BLaER1 treated with 17β-estradiol and CSF1 and Interleukin-3, amounts not matched to agents 10 nM and 100 nM (cell line): ENCODE results near the gene SELENOO.
A peak's percentile ranks its signal among the peaks of the same experiment; 100 is the strongest.

ENCODE experiments used
- H3K27ac ChIP-seq, 11 experiments: shearing (Covaris generic); formaldehyde crosslinking; 2 replicates each; pipeline ENCODE4 v1.8.1; 2022
- H3K27me3 ChIP-seq, 11 experiments: shearing (Covaris generic); formaldehyde crosslinking; 2 replicates each; pipeline ENCODE4 v1.8.1; 2022
- H3K36me3 ChIP-seq, 11 experiments: shearing (Covaris generic); formaldehyde crosslinking; 2 replicates each; pipeline ENCODE4 v1.8.1; 2022
- H3K4me1 ChIP-seq, 10 experiments: shearing (Covaris generic); formaldehyde crosslinking; 2 replicates each; pipeline ENCODE4 v1.8.1; 2022
- H3K4me2 ChIP-seq, 11 experiments: shearing (Covaris generic); formaldehyde crosslinking; 2 replicates each; pipeline ENCODE4 v1.8.1; 2022
- H3K4me3 ChIP-seq, 10 experiments: shearing (Covaris generic); formaldehyde crosslinking; 2 replicates each; pipeline ENCODE4 v1.8.1; 2022
- H3K9ac ChIP-seq, 11 experiments: shearing (Covaris generic); formaldehyde crosslinking; 2 replicates each; pipeline ENCODE4 v1.8.1; 2022
- H3K9me3 ChIP-seq, 11 experiments: shearing (Covaris generic); formaldehyde crosslinking; replicated peaks in 1 of 11; 2 replicates each; pipeline ENCODE4 v1.8.1; 2022
- H4K20me1 ChIP-seq, 11 experiments: shearing (Covaris generic); formaldehyde crosslinking; 2 replicates each; pipeline ENCODE4 v1.8.1; 2022
- Cebpa-rat ChIP-seq, 11 experiments: shearing (Covaris generic); IDR thresholded peaks; 2 replicates each; pipeline ENCODE4 v1.8.1; 2022

The SELENOO gene

GRCh38 chr22:50170453-50171318 is 30.1 kb upstream of the SELENOO start, which contains the start of gene PANX2:
TSS of gene PANX2 (plus strand) at chr22:50170731. CDS start at chr22:50170731, 0 bp downstream.
- H4K20me1 ChIP-seq: peaks cover 0 to 42% (median 12%) of the 10 kb centered on the region in 11 experiments; a peak in 13 of 22 replicates
- H3K9ac ChIP-seq: peak within 1 kb of the TSS in 8 of 11 experiments; percentile 49 to 73 (median 64); a peak in 13 of 22 replicates
- H3K4me2 ChIP-seq: peak within 1 kb of the TSS; percentile 61 to 87 (median 75)
- peak within 1 kb of the TSS; percentile 47 to 74 (median 60) for H3K4me3 ChIP-seq
- H3K4me1 ChIP-seq: peaks cover 19 to 46% (median 33%) of the 10 kb centered on the region in 10 experiments
- no peak for TF ChIP-seq Cebpa-rat (IDR thresholded peaks at IDR 0.05)
- peaks cover 0 to 11% (median 0%) of the 10 kb centered on the region in 11 experiments; a peak in 11 of 22 replicates for H3K9me3 ChIP-seq
- peak within 1 kb of the TSS in 7 of 11 experiments; percentile 30 to 58 (median 43); a peak in 8 of 22 replicates for H3K27ac ChIP-seq
- peaks cover 35 to 57% (median 51%) of the 10 kb centered on the region in 11 experiments for H3K27me3 ChIP-seq
- H3K36me3 ChIP-seq: no peaks in the 10 kb centered on the region

- Histone ChIP-seq H3K4me1 (peaks cover 19 to 54% (median 39%) of the 10 kb centered on the region in 10 experiments), H3K27me3 (peaks cover 35 to 57% (median 54%) of the 10 kb centered on the region in 11 experiments), H3K4me3 (no peak overlapping the region), H4K20me1 (peaks cover 0 to 49% (median 14%) of the 10 kb centered on the region in 11 experiments; a peak in 14 of 22 replicates), H3K9ac (no peak overlapping the region; a peak in 1 of 22 replicates), H3K36me3 (no peaks in the 10 kb centered on the region), H3K9me3 (peaks cover 0 to 3% (median 0%) of the 10 kb centered on the region in 11 experiments; a peak in 11 of 22 replicates), H3K27ac (no peak overlapping the region; a peak in 1 of 22 replicates), H3K4me2 (peak overlapping the region in 8 of 11 experiments; percentile 29 to 86 (median 75); a peak in 14 of 22 replicates)
- TF ChIP-seq Cebpa-rat (IDR thresholded peaks at IDR 0.05): no peak
Measured at GRCh38 chr22:50171319-50171964, 29.4 kb upstream of the SELENOO start.

GRCh38 chr22:50171965-50172421 is 28.8 kb upstream of the SELENOO start:
- H3K4me3 ChIP-seq: no peak overlapping the region
- H3K27ac ChIP-seq: no peak overlapping the region
- H3K27me3 ChIP-seq: peaks cover 35 to 56% (median 54%) of the 10 kb centered on the region in 11 experiments
- H4K20me1 ChIP-seq: peaks cover 0 to 55% (median 14%) of the 10 kb centered on the region in 11 experiments; a peak in 14 of 22 replicates
- H3K4me2 ChIP-seq: peak overlapping the region; percentile 29 to 86 (median 75); a peak in 18 of 22 replicates
- no peak overlapping the region; a peak in 1 of 22 replicates for H3K9ac ChIP-seq
- no peak for TF ChIP-seq Cebpa-rat (IDR thresholded peaks at IDR 0.05)
- no peaks in the 10 kb centered on the region for H3K36me3 ChIP-seq
- H3K9me3 ChIP-seq: no peaks in the 10 kb centered on the region
- H3K4me1 ChIP-seq: peaks cover 19 to 60% (median 45%) of the 10 kb centered on the region in 10 experiments

GRCh38 chr22:50173311-50173982 is 27.4 kb upstream of the SELENOO start:
- H4K20me1 ChIP-seq: peaks cover 0 to 63% (median 15%) of the 10 kb centered on the region in 11 experiments; a peak in 14 of 22 replicates
- no peak for TF ChIP-seq Cebpa-rat (IDR thresholded peaks at IDR 0.05)
- H3K4me1 ChIP-seq: peaks cover 19 to 71% (median 54%) of the 10 kb centered on the region in 10 experiments
- no peak overlapping the region for H3K27ac ChIP-seq
- no peaks in the 10 kb centered on the region for H3K36me3 ChIP-seq
- peak overlapping the region; percentile 35 to 86 (median 75) for H3K4me2 ChIP-seq
- no peak overlapping the region; a peak in 2 of 22 replicates for H3K9ac ChIP-seq
- H3K4me3 ChIP-seq: no peak overlapping the region
- peaks cover 34 to 46% (median 41%) of the 10 kb centered on the region in 11 experiments for H3K27me3 ChIP-seq
- H3K9me3 ChIP-seq: no peaks in the 10 kb centered on the region

GRCh38 chr22:50173983-50174355 is 26.8 kb upstream of the SELENOO start:
- H4K20me1 ChIP-seq: peaks cover 0 to 68% (median 15%) of the 10 kb centered on the region in 11 experiments; a peak in 14 of 22 replicates
- no peaks in the 10 kb centered on the region for H3K36me3 ChIP-seq
- no peaks in the 10 kb centered on the region for H3K9me3 ChIP-seq
- peak overlapping the region in 10 of 11 experiments; percentile 35 to 86 (median 76); a peak in 20 of 22 replicates for H3K4me2 ChIP-seq
- TF ChIP-seq Cebpa-rat (IDR thresholded peaks at IDR 0.05): no peak
- no peak overlapping the region for H3K27ac ChIP-seq
- peaks cover 19 to 76% (median 59%) of the 10 kb centered on the region in 10 experiments for H3K4me1 ChIP-seq
- no peak overlapping the region; a peak in 1 of 22 replicates for H3K9ac ChIP-seq
- no peak overlapping the region for H3K4me3 ChIP-seq
- H3K27me3 ChIP-seq: peaks cover 32 to 46% (median 40%) of the 10 kb centered on the region in 11 experiments

- peaks cover 20 to 79% (median 65%) of the 10 kb centered on the region in 10 experiments for H3K4me1 ChIP-seq
- TF ChIP-seq Cebpa-rat (IDR thresholded peaks at IDR 0.05): no peak
- H3K9ac ChIP-seq: no peak overlapping the region
- H4K20me1 ChIP-seq: peaks cover 0 to 74% (median 20%) of the 10 kb centered on the region in 11 experiments; a peak in 13 of 22 replicates
- no peak overlapping the region for H3K4me3 ChIP-seq
- no peaks in the 10 kb centered on the region for H3K9me3 ChIP-seq
- H3K27me3 ChIP-seq: peaks cover 26 to 46% (median 39%) of the 10 kb centered on the region in 11 experiments
- H3K36me3 ChIP-seq: no peaks in the 10 kb centered on the region
- H3K27ac ChIP-seq: no peak overlapping the region
- H3K4me2 ChIP-seq: peak overlapping the region in 3 of 11 experiments; percentile 75 to 86 (median 75); a peak in 4 of 22 replicates
Measured at GRCh38 chr22:50174382-50175190, 26.2 kb upstream of the SELENOO start.

- Histone ChIP-seq H3K27ac (no peak overlapping the region), H3K4me1 (peaks cover 25 to 85% (median 71%) of the 10 kb centered on the region in 10 experiments), H3K4me2 (peak overlapping the region in 2 of 11 experiments; percentile 77 to 79; a peak in 1 of 22 replicates), H3K9me3 (no peaks in the 10 kb centered on the region), H4K20me1 (peaks cover 0 to 79% (median 20%) of the 10 kb centered on the region in 11 experiments; a peak in 15 of 22 replicates), H3K4me3 (no peak overlapping the region), H3K27me3 (peaks cover 20 to 46% (median 34%) of the 10 kb centered on the region in 11 experiments), H3K36me3 (no peaks in the 10 kb centered on the region), H3K9ac (no peak overlapping the region)
- TF ChIP-seq Cebpa-rat (IDR thresholded peaks at IDR 0.05): no peak
Measured at GRCh38 chr22:50175191-50175461, 25.7 kb upstream of the SELENOO start.
